Brain microvascular endothelial cell (primary cell): ENCODE results near the gene SAMD4A.

ENCODE experiments used
- DNase-seq: peaks from one replicate; pipeline ENCODE4 v3.0.0-alpha.2; 2020
- H3K27ac ChIP-seq: fragments of 250-450 bp; sonication (Bioruptor Pico); 2 replicates; pipeline ENCODE4 v1.5.1; 2020; ENCODE audit warnings: mild to moderate bottlenecking, moderate library complexity
- H3K27me3 ChIP-seq: fragments of 250-450 bp; sonication (Bioruptor Pico); replicated peaks from 2 replicates; pipeline ENCODE4 v1.5.1; 2020; ENCODE audit warnings: mild to moderate bottlenecking
- H3K36me3 ChIP-seq: fragments of 250-450 bp; sonication (Bioruptor Pico); replicated peaks from 2 replicates; pipeline ENCODE4 v1.5.1; 2020; ENCODE audit warnings: mild to moderate bottlenecking
- H3K4me3 ChIP-seq: 2 replicates; pipeline ENCODE4 v1.5.1; 2011; ENCODE audit warnings: low read depth, mild to moderate bottlenecking, control low read depth, low read length, moderate library complexity
- in situ Hi-C: cut with HindIII; loops from 2 replicates; pipeline ENCODE4 v1.10.0; 2017; ENCODE audit warnings: low sequenced_read_pairs, low pct_ligation_motif_present
- TF ChIP-seq, protein P1 (sequence below): IDR thresholded peaks from 2 replicates; pipeline ENCODE4 v1.5.1; 2011; ENCODE audit warnings: low read depth, mild to moderate bottlenecking, moderate library complexity, low read length, control low read depth, inconsistent platforms; ENCODE audit errors: missing control alignments

The SAMD4A gene

DNA sequence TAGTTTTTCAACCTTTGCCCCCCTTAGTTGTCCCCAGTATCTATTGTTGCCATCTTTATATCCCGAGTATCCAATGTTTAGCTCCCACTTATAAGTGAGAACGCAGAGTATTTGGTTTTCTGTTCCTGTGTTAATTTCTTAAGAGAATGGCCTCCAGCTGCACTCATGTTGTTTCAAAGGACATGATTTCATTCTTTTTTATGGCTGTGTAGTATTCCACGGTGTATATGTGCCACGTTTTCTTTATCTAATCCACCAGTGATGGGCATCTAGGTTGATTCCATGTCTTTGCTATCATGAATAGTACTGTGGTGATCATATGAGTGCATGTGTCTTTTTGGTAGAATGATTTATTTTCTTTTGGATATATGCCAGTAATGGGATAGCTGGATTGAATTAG, 263.7 kb downstream of the SAMD4A start:
- no peaks in the 10 kb centered on the region for H3K27me3 ChIP-seq
- no peak for DNase-seq
- TF ChIP-seq, protein P1, sequence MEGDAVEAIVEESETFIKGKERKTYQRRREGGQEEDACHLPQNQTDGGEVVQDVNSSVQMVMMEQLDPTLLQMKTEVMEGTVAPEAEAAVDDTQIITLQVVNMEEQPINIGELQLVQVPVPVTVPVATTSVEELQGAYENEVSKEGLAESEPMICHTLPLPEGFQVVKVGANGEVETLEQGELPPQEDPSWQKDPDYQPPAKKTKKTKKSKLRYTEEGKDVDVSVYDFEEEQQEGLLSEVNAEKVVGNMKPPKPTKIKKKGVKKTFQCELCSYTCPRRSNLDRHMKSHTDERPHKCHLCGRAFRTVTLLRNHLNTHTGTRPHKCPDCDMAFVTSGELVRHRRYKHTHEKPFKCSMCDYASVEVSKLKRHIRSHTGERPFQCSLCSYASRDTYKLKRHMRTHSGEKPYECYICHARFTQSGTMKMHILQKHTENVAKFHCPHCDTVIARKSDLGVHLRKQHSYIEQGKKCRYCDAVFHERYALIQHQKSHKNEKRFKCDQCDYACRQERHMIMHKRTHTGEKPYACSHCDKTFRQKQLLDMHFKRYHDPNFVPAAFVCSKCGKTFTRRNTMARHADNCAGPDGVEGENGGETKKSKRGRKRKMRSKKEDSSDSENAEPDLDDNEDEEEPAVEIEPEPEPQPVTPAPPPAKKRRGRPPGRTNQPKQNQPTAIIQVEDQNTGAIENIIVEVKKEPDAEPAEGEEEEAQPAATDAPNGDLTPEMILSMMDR, result no peak
- H3K36me3 ChIP-seq, result no peaks in the 10 kb centered on the region
- H3K4me3 ChIP-seq, result no peak overlapping the region
- no peak overlapping the region for H3K27ac ChIP-seq
- in situ Hi-C loops, result no loop called here

DNA sequence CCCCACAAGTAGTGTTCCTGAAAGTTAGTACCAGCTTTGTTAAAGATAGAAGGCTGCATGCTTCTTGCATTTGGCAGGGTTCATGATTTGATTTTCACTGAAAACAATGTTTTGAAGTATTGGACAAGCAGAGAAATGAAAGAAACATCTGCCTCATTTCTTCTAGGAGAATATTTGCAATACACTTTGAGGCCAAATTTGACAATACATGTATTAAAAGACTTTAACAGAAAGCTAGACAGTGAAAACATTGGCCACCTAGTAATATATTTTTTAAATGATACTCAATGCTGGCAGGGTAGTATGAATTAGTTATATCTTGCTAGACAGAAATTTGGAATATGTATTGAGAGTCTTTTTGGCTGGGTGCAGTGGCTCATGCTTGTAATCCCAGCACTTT, 267.2 kb downstream of the SAMD4A start:
- H3K36me3 ChIP-seq, result no peaks in the 10 kb centered on the region

DNA sequence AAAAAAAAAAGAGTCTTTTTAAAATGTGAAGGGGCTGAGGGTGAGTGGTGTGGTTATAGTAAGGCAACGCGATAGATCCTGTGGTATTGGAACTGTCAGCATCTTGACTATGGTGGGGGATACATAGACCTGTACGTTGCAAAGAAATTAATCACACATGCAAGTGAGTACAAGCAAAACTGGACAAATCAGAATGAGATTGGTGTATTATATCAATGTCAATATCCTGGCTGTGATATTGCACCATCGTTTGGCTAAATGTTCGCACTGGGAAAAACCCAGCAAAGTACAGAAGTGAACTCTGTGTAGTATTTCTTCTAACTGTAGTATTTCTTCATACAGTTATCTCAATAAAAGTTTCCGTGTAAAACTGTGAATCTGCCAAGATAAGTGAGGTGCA, 267.8 kb downstream of the SAMD4A start:
- H3K4me3 ChIP-seq, result no peak overlapping the region
- no peak for DNase-seq
- TF ChIP-seq, protein P1, result no peak
- no peaks in the 10 kb centered on the region for H3K27me3 ChIP-seq
- no peak overlapping the region for H3K27ac ChIP-seq
- H3K36me3 ChIP-seq, result no peaks in the 10 kb centered on the region
- in situ Hi-C loops, result no loop called here

More for the DNA sequence above, 267.2 kb downstream of the SAMD4A start:
- Histone ChIP-seq H3K27me3 (no peaks in the 10 kb centered on the region), H3K27ac (no peak overlapping the region), H3K4me3 (no peak overlapping the region)
- in situ Hi-C loops, result no loop called here
- DNase-seq, result no peak
- TF ChIP-seq, protein P1, result no peak

DNA sequence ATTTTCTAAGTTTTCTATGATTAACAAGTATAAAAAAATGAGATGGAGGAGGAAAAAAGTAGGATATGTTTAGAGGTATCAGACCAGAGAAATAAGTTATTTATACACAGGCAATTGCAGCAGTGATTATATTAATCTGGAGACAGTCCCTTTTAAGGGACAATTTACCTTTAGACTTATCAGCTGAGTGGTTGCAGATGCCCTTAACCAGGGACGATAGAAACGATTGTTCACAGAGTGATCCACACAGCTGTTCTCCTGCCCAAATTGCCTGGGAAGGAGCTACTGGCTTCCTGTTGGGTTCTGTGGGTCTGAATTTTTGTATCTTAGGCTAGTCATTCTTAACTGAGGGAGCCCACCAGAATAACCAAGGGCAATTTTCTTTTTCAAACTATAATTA, 269.3 kb downstream of the SAMD4A start:
- in situ Hi-C loops, result no loop called here
- Histone ChIP-seq H3K27ac (no peak overlapping the region), H3K27me3 (no peaks in the 10 kb centered on the region), H3K36me3 (no peaks in the 10 kb centered on the region), H3K4me3 (no peak overlapping the region)
- TF ChIP-seq, protein P1, result no peak
- no peak for DNase-seq

DNA sequence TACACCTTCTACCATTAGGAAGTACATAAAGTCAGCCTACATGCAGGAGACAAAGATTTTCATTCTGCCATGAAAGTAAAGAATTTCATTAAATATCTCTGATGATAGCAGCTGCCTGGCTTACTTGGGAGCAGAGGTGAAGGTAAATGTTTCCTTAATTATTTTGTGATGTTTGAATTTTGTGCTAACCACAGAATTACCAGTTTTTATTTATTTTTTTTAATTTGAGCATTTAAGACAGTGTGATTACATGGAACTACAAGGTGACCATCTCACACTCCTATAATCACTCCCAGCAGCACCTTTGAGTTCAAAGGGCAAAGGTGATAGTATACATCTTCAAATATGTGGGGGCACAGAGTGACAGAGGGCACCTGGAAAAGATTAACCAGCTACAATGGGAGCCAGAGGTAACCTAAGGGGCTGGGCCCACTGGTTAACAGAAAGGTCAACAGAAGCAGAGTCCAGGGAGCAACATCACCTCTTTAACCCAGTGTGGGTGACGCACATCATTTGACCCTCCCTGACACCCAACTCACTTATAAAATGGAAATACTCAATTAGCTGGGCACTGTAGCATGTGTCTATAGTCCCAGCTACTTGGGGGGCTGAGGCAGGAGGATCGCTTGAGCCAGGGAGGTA, 270.7 kb downstream of the SAMD4A start:
- Histone ChIP-seq H3K36me3 (no peaks in the 10 kb centered on the region), H3K4me3 (no peak overlapping the region), H3K27me3 (no peaks in the 10 kb centered on the region), H3K27ac (no peak overlapping the region)
- no peak for DNase-seq
- in situ Hi-C loops, result no loop called here
- TF ChIP-seq, protein P1, result no peak

DNA sequence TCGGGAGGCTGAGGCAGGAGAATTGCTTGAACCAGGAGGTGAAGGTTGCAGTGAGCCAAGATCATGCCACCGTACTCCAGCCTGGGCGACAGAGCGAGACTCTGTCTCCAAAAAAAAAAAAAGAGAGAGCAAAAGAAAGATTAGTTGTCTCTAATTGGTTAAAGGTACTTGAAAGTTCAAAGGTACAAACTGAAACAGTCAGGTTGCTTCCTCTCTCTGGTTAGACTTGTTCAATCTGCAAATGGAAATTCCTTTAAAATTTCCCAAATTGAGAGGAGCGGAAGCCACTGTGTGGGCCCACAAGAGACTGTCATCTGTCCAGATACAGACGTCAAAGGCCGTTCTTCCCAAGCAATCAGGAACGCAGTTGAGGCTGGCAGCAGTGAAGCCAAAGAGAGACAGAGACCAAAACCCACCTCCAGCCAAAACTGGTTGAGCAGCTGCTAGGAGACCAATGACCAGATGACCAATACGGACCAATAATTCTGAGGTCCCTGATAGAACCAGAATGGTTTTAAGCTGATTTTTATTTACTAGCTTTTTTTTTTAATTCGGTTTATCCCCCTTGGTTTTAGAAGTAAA, 272.1 kb downstream of the SAMD4A start:
- in situ Hi-C loops, result no loop called here
- TF ChIP-seq, protein P1, result no peak
- H3K27ac ChIP-seq, result no peak overlapping the region
- H3K27me3 ChIP-seq, result no peaks in the 10 kb centered on the region
- no peaks in the 10 kb centered on the region for H3K36me3 ChIP-seq
- DNase-seq, result no peak
- H3K4me3 ChIP-seq, result no peak overlapping the region
